Measurements from ENCODE around the gene DNMT3L.

- TF ChIP-seq POLR2A (IDR thresholded peaks at IDR 0.05) (no peak), POLR2AphosphoS5 (IDR thresholded peaks at IDR 0.05) (no peak), CTCF (IDR thresholded peaks at IDR 0.05) (no peak)
Observed at GRCh38 chr21:44253832-44254710, 7.6 kb downstream of the DNMT3L start.
